GM13976 (cell line): ENCODE data around the gene EFCAB5.

ENCODE experiments used
- DNase-seq: peaks from one replicate; pipeline ENCODE4 v3.0.0; 2012; ENCODE audit warnings: low spot score
- in situ Hi-C: fragments of 300-500 bp; cut with MboI; formaldehyde crosslinking; loops from one replicate; pipeline ENCODE4 v1.12.0; 2022; ENCODE audit warnings: low sequenced_read_pairs, mixed read lengths, inconsistent platforms; ENCODE audit not compliant: unreplicated experiment
- TF ChIP-seq, protein P1 (sequence below): IDR thresholded peaks from 2 replicates; pipeline ENCODE4 v1.5.1; 2012; ENCODE audit warnings: borderline replicate concordance, mild to moderate bottlenecking; ENCODE audit not compliant: insufficient read depth; ENCODE audit errors: extremely low read depth, missing control alignments, control extremely low read depth

EFCAB5 gene

DNA sequence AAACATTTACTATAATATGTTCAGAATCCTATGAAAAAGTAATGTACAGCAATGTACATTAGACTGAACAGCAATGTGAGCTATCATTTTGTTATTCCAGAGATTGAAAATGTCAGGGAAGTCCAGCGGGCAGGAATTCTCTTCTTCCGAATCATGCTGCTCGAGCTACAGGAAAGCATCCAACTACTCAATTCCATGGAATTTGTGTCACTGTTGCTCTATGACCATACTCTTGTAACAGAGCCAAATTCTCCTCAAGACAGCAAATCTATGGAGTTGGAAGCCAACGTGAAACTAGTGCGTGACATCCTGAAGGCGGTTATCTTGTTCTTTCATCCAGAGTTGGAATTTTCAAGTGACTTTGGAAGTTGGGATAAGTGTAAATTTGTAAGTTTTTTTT lies 150.3 kb downstream of the EFCAB5 start:
- TF ChIP-seq, protein P1, sequence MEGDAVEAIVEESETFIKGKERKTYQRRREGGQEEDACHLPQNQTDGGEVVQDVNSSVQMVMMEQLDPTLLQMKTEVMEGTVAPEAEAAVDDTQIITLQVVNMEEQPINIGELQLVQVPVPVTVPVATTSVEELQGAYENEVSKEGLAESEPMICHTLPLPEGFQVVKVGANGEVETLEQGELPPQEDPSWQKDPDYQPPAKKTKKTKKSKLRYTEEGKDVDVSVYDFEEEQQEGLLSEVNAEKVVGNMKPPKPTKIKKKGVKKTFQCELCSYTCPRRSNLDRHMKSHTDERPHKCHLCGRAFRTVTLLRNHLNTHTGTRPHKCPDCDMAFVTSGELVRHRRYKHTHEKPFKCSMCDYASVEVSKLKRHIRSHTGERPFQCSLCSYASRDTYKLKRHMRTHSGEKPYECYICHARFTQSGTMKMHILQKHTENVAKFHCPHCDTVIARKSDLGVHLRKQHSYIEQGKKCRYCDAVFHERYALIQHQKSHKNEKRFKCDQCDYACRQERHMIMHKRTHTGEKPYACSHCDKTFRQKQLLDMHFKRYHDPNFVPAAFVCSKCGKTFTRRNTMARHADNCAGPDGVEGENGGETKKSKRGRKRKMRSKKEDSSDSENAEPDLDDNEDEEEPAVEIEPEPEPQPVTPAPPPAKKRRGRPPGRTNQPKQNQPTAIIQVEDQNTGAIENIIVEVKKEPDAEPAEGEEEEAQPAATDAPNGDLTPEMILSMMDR, result no peak
- DNase-seq, result no peak
- in situ Hi-C loops, result no loop called here

DNA sequence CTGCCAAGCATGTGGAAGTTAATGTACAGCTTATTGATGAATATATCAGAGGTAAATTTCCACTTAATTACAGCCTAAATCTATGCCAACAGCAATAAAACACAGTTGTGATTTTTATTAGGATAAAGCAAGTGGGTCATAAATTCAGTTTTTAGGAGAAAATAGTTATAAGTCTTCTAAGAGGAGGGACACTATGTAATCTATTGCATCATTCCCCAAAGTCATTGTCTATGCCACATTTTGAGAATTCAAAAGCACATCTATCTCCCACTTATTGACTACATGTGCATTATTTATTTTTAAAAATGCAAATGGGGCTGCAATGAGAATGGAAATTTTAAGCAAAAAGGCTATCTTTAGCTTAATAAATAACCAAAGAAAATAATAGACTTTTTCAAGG lies 151.5 kb downstream of the EFCAB5 start:
- TF ChIP-seq, protein P1, result no peak
- in situ Hi-C loops, result no loop called here
- DNase-seq, result no peak

DNA sequence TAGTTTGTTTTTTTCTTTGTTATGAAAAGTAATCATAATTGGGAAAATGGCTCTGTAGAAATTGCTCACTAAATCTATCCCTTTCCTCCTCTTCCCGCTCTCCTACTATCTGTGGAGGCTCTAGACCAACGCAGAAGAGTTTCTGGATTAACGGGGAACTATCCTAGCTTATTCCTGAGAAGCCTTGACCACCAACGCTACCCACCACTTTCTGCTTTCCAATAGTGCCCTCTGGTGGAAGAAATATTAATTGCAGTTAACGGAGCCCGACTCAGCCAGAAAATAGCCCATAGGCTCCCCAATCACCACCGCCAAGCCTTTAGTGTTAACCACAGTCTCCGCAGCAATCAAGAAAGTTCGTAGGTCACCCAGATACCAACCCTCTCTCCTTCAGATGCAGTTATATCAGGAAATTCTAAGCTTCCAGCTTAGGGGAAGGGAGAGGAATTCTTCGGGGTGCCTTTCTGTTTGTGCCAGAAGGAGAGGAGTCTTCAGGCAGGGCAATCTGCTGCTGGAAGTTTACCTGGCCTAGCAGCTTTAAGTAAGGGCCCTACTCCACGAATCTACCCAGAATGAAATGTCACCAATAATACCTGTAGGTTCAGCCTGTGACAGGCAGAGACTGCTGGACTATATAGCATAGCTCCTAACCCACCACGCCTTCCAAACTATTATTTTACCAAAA lies 152.2 kb downstream of the EFCAB5 start:
- in situ Hi-C loops, result no loop called here
- DNase-seq, result peak; percentile 72
- TF ChIP-seq, protein P1, result peak; percentile 64

DNA sequence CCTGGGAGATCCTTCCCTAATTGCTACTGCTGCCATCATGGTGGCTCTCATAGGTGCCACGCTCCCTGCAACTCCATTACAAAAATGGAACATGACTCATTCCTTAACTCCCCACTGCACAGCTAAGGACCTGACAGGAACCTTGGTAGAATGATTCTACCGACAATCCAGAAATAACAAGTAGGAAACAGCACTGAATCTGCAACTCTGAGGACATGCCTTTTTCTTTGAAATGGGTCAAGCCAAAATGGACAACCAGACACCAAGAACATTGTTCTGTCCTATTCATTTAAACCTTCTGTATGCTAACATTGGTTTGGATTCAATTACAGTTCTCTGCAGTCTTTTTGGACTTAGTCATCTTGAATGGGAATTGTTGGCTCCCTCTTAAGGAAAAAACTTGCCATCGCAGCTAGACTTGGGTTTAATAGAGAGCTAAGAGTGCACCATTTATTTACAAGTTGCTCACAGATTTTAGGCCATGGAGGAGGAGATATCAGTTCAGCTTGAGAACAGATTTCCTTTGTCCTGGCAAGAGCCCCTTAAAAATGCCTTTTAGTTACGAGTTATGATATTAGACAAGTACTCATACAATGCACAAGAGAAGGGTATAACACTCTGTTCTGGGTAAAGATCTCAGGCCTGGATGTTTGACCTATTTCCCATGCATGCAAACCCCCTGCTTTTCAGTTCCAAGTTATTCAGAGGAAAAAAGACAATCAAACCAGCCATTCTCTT lies 154.2 kb downstream of the EFCAB5 start:
- in situ Hi-C loops, result no loop called here
- no peak for DNase-seq

DNA sequence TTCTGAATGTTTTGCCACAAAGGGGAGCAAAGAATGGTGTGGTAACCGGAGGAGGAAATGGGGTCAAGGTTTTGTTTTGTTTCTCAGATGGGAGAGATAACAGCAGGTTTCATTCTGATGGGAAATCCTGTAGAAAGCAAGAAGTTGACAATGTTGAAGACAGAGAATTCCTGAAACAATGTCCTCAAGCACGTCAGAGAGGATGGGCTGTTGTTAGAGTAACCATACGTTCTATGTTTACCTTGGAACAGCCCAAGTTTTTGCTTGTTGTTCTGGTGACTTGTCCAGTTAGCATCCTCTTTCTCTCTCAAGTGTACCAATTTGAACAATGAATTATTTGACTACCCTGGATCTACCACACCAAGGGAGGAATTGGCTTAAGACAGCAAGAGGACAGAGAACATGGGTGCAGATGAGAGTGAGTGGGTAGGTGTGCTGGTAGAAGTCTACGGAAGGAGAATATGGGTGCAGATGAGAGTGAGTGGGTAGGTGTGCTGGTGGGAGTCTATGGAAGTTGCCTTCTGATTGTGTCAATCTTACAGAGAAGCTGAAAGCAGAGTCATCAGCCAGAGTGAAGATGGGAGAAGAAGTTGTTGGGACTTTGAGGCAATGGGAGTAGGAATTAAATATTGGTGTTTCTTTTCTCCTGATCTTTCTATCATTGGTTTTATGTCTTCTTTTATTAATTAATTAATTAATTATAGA lies 160.4 kb downstream of the EFCAB5 start:
- TF ChIP-seq, protein P1, result no peak
- DNase-seq, result no peak
- in situ Hi-C loops, result loop anchor here (5.0 to 25.0 kb wide), 2 partner anchors 235 to 610 kb away; no protein-coding TSS in a partner anchor

More for the DNA sequence above, 154.2 kb downstream of the EFCAB5 start:
- TF ChIP-seq, protein P1, result no peak

DNA sequence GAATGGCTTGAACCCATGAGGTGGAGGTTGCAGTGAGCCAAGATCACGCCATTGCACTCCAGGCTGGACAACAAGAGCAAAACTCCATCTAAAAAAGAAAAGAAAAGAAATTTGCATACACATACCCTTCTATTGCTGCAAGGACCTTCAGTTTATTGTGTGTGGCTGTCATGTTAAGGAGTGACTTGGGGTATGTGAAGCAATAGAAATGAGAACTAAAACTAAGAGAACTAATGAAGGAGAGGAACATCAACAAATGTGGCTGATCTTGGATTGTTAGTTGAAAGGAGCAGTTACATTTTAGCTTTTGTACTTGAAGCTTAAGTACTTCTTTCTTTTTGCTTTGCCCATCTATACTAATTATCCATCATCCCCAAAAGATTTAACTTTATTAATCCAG lies 162.5 kb downstream of the EFCAB5 start:
- in situ Hi-C loops, result loop anchor here (5.0 to 25.0 kb wide), 2 partner anchors 233 to 608 kb away; no protein-coding TSS in a partner anchor
- TF ChIP-seq, protein P1, result no peak
- no peak for DNase-seq
